H1 (cell line): ENCODE results near the gene GRK5.

ENCODE experiments used
- CHD1 ChIP-seq: IDR thresholded peaks from 2 replicates; pipeline ENCODE4 v1.6.1; 2012; ENCODE audit warnings: low read depth, low read length, improper control_type of control experiment
- CTCF ChIP-seq, 3 experiments: IDR thresholded peaks; 1 replicate in 2 of 3; 2 replicates in 1 of 3; pipeline versions ENCODE4 v1.5.1 to v1.6.1; 2011; ENCODE audit warnings: low read length in 3 of 3, mild to moderate bottlenecking in 3 of 3, inconsistent platforms in 2 of 3, low read depth in 1 of 3, moderate library complexity in 1 of 3; ENCODE audit not compliant: insufficient read depth in 1 of 3; ENCODE audit errors: control extremely low read depth in 1 of 3
- RBBP5 ChIP-seq: IDR thresholded peaks from 2 replicates; pipeline ENCODE4 v1.7.1; 2012; ENCODE audit warnings: low read depth, mild to moderate bottlenecking, inconsistent platforms, low read length, moderate library complexity, borderline replicate concordance

- TF ChIP-seq RBBP5 (no peak), CHD1 (no peak), CTCF (IDR thresholded peaks at IDR 0.05; ENCODE audit: control extremely low read depth in 1 of 3, insufficient read depth in 1 of 3, low read depth in 1 of 3, low read length in 3 of 3) (no peak)
Observed at GRCh38 chr10:119454316-119454715, 246.9 kb downstream of the GRK5 start.
